Mesenteric fat pad (tissue), 1 donor: ENCODE measurements around the gene NDUFB1. TPM values are rescaled to one million over a fixed set of nuclear protein-coding genes. Genes with fewer than 3 reads are reported as not detected.

Experiments
- DNase-seq: peaks from one replicate; pipeline ENCODE4 v3.0.0-alpha.2; 2020; ENCODE audit warnings: low spot score
- long read RNA-seq: library from polyadenylated mRNA; unstranded; transcript quantifications from one replicate; pipeline ENCODE4 v2.0.0, GENCODE V29; 2020
- total RNA-seq: library from RNA; stranded (reverse); fragmentation: NEBNext Ultra II Directional; extraction: Animal tissue kit (Norgen Biotek cat#: 25700); gene quantifications from one replicate; pipeline ENCODE4 v1.2.1, GENCODE V29; 2021
- donor health status: DM: yes; HTN: yes; CAD: no.

The NDUFB1 gene
- total RNA-seq: 119 TPM
- long read RNA-seq, transcript NDUFB1-201 (3 exons, 528 nt): major isoform, 9 of 10 reads
- long read RNA-seq, partial matches to known transcripts: 0 of 10 reads
- long read RNA-seq, other reads (novel, unspliced or antisense): 0 of 10 reads

GRCh38 chr14:92121670-92122350, at the start of gene NDUFB1, which contains the start of gene CPSF2:
NDUFB1 (minus strand) TSS chr14:92121706; CDS start chr14:92117637, 4,069 bp downstream.
CPSF2 (plus strand) TSS chr14:92121969; CDS start chr14:92130985, 9,016 bp downstream.
- peak; percentile 93 for DNase-seq

DNA sequence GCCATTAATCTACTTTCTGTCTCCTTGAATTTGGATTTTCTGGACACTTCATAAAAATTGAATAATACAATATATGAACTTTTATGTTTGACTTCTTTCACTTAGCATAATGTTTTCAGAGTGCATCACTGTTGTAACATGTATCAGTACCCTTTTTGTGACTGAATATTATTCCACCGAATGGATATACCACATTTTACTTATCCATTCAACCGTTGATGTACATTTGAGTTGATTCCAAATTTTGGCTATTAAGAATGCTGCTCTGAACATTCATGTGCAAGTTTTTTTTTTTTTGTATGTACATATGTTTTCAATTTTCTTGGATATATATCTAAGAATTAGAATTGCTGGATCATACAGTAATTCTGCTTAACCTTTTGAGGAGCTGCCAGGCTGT, 43.5 kb upstream of the NDUFB1 start:
- no peak for DNase-seq

GRCh38 chr14:92161521-92161920, 40.0 kb upstream of the NDUFB1 start:
- no peak for DNase-seq

GRCh38 chr14:92160619-92161018, 39.1 kb upstream of the NDUFB1 start:
- no peak for DNase-seq

GRCh38 chr14:92154283-92154942, 32.9 kb upstream of the NDUFB1 start:
- DNase-seq: no peak

GRCh38 chr14:92153581-92153980, 32.1 kb upstream of the NDUFB1 start:
- no peak for DNase-seq

DNA sequence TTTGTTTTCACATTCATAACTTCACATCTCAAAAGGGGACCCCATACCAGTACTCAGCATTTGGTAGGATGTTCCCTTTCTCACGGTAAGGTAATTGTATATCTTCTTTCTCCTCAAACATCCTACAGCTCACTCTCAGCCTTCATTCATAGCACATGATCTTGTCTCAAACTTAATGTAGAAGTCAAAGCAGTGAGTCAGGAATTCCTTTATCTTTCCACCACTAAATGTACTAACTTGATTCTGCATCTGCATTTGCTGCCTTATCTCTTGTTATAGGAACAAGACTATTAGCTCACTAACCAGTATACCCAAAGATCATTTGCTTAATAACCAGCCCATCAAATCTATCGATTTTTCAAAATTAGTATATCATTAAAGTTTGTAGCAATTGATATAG, 23.2 kb upstream of the NDUFB1 start:
- no peak for DNase-seq

- no peak for DNase-seq
Observed at GRCh38 chr14:92143962-92144361, 22.5 kb upstream of the NDUFB1 start.

DNA sequence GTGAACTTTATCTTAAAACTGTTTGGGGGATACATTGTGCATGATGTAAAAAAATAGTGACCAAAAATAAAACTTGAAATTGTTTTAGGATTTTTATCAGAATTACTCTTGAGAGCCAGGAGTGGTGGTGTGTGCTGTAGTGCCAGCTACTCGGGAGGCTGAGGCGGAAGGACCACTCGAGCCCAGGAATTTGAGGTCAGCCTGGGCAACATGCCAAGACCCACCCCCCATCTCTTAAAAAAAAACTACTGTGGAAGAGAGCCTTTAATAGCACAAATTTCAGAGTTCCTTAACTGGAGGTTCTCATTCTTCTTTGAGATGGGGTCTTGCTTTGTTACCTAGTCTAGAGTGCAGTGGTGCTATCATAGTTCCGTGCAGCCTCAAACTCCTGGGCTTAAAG, 21.8 kb upstream of the NDUFB1 start:
- no peak for DNase-seq

- DNase-seq: no peak
Observed at GRCh38 chr14:92135269-92135668, 13.8 kb upstream of the NDUFB1 start.

- DNase-seq: no peak
Observed at GRCh38 chr14:92134456-92134855, 12.9 kb upstream of the NDUFB1 start.

DNA sequence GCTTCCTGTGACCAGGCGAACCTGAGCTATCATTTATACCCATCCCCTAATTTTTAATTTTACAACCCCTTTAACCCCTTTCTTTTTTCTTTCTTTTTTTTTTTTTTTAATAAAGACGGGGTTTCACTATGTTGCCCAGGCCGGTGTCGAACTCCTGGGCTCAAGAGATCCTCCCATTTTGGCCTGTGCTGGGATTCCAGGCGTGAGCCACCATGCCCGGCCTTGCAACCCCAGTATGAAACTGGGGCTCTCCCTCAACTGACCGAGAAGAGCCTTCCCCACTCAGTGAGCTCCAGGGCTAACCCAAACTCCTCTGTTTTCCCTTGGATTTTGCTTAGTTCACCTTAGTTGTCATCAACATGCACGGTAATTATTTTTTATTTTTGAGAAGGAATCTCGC, 1.3 kb upstream of the NDUFB1 start:
- no peak for DNase-seq

DNA sequence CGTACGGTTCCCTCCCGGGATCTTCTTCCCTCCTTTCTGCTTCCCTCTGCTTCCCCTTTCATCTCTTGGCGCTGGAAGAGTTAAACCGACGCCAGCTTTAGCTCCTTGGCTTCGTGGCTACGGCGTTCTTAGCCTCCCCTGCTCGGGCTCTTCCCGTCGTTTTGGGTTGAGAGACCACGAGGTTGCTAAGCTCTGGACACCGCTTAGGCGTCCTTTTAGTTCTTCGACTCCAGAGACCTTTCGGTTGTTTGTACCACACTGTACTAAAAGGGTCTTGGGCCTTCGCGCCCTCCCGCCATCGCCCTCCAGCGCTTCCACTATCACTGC, 808 bp upstream of the NDUFB1 start:
- no peak for DNase-seq

DNA sequence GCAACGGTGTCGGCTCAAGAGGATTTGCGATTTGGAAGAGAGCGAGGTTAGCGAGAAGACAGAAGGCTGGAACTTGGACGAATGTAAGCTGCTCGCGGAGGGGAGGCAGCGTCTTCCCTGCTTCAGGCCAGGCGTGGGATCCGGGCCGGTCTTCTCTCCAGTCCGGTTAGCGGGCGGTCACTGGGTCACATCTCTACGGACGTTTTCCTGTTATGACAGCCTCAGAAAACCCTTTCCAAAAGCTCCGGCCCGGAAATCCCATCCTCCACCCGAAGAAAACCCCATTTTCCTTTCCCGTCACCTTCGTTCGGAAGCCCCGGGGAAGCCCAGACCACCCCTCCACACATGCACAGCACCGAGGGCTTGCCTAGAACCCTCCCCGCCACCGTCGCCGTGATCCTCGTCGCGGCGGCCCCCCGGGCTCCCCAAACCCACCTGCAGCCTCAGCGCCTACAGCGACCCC, 268 bp downstream of the NDUFB1 start:
- DNase-seq: no peak

DNA sequence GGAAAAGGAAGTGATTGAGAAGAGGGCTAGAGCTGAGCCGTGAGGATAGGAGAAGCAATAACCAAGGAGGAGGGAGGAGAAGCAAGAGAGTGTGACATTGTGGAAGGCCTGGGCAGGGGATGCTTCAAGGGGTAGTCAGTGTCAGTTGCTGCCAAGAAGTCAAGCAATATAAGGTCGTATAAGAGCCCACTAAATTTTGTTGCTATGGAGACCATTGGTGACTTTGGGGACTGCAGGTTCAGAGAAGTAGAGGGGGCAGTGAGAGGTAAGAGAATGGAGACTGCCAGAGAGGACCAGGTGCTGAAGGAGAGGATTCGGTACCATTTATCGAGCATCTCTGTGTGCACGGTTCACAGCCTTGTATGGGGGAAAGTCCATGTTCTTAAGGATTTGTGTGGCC, 12.0 kb downstream of the NDUFB1 start:
- DNase-seq: no peak

DNA sequence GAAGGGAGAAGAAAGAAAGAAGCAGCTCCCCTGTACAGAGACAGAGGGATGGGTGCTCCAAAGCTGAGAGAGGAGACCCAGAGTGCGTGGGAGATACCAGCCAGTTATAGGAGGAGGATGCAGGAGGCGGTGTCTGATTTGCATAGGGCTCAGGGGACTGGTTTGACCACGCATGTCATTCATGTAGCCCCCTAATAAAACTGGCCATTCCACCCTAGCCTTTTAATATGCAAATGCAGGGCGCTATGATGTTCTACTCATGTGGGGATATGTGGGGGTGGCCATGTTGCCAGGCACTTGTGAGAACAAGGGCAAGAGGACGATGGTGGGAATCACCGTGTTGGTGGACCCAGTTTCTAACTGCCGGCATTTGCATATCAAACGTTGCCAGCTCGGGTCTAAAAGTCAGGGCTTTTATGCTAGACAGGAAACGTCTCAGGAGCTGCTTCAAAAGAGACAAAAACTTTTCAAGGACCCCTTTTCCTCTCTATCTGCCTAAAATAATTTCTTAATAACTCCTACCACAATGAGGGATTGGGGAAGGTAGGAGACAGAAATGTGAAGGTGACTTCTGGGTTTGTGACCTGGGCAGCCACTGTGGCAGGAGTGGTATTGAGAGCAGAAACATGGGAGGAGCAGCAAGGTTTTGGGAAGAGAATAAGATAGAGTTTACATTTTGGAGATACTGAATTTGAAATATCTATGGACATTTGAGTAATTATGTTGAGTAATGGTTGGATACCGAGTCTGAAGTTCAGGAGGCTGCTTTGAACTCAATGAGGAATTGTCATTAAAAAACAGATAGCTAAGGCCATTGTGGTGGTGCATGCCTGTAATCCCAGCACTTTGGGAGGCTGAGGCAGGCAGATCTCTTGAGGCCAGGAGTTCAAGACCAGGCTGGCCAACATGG, 12.9 kb downstream of the NDUFB1 start:
- DNase-seq: no peak

GRCh38 chr14:92106143-92106926, 15.2 kb downstream of the NDUFB1 start, which contains the start of gene ATXN3:
ATXN3 (minus strand) TSS chr14:92106582; CDS start chr14:92106552, 30 bp downstream.
- peak; percentile 95 for DNase-seq

GRCh38 chr14:92105893-92106142, 15.7 kb downstream of the NDUFB1 start:
- DNase-seq: no peak

GRCh38 chr14:92105073-92105892, 16.2 kb downstream of the NDUFB1 start:
- DNase-seq: no peak

GRCh38 chr14:92103363-92103989, 18.0 kb downstream of the NDUFB1 start:
- no peak for DNase-seq
